K562 (cell line): Measurements from ENCODE around the gene CLASP1. TPM values are rescaled to one million over a fixed set of nuclear protein-coding genes. Genes with fewer than 3 reads are reported as not detected.

Experiments used
- ARNT ChIP-seq, 2 experiments: fragments of 450-650 bp; IDR thresholded peaks; 2 replicates each; pipeline ENCODE4 v1.6.1; 2016; ENCODE audit warnings: mild to moderate bottlenecking in 1 of 2
- CLOCK ChIP-seq: fragments of 250-450 bp; sonication (Bioruptor Pico); IDR thresholded peaks from 2 replicates; pipeline ENCODE4 v1.4.0; 2020; ENCODE audit warnings: mild to moderate bottlenecking, moderate library complexity, borderline replicate concordance
- DACH1 ChIP-seq: fragments of 450-650 bp; IDR thresholded peaks from 2 replicates; pipeline ENCODE4 v1.6.1; 2018; ENCODE audit not compliant: partially characterized antibody
- DMBX1 ChIP-seq: fragments of 250-450 bp; sonication (Bioruptor Pico); IDR thresholded peaks from 2 replicates; pipeline ENCODE4 v1.8.0; 2022; ENCODE audit warnings: inconsistent platforms, mild to moderate bottlenecking, moderate library complexity, borderline replicate concordance
- FOXP1 ChIP-seq: sonication (generic); formaldehyde crosslinking; IDR thresholded peaks from 2 replicates; pipeline ENCODE4 v1.8.0; 2022; ENCODE audit warnings: mild to moderate bottlenecking, missing genetic modification reagents
- HMG20A ChIP-seq: fragments of 450-650 bp; formaldehyde crosslinking; conservative IDR thresholded peaks from 2 replicates; pipeline ENCODE4 v1.4.0; 2020; ENCODE audit warnings: mild to moderate bottlenecking, mixed read lengths
- HSF4 ChIP-seq: fragments of 250-450 bp; sonication (Bioruptor Pico); IDR thresholded peaks from 2 replicates; pipeline ENCODE4 v2.1.2; 2022; ENCODE audit warnings: mild to moderate bottlenecking, moderate library complexity, borderline replicate concordance
- KLF6 ChIP-seq: fragments of 250-450 bp; sonication (Bioruptor Pico); IDR thresholded peaks from 2 replicates; pipeline ENCODE4 v1.4.0; 2020; ENCODE audit warnings: mild to moderate bottlenecking, moderate library complexity, borderline replicate concordance
- PHB ChIP-seq: fragments of 250-450 bp; sonication (Bioruptor Pico); IDR thresholded peaks from 2 replicates; pipeline ENCODE4 v1.5.0; 2021
- PYGO2 ChIP-seq: fragments of 450-650 bp; IDR thresholded peaks from 2 replicates; pipeline ENCODE4 v1.6.1; 2016; ENCODE audit warnings: mild to moderate bottlenecking, missing genetic modification characterization, moderate library complexity, missing compliant biosample characterization
- RUNX1 ChIP-seq: sonication (generic); IDR thresholded peaks from 2 replicates; pipeline ENCODE4 v1.6.1; 2016; ENCODE audit warnings: antibody characterized with exemption, low read depth
- USF1 ChIP-seq: sonication (generic); formaldehyde crosslinking; IDR thresholded peaks from 2 replicates; pipeline ENCODE4 v1.9.0; 2022; ENCODE audit warnings: mild to moderate bottlenecking, missing genetic modification reagents
- ZKSCAN8 ChIP-seq: fragments of 200-800 bp; sonication (Bioruptor generic); IDR thresholded peaks from 2 replicates; pipeline ENCODE4 v1.6.1; 2016; ENCODE audit warnings: missing genetic modification characterization, missing compliant biosample characterization
- ZNF124 ChIP-seq: sonication (generic); formaldehyde crosslinking; IDR thresholded peaks from 2 replicates; pipeline ENCODE4 v1.8.1; 2022; ENCODE audit warnings: missing genetic modification reagents
- ZNF586 ChIP-seq: fragments of 450-650 bp; formaldehyde crosslinking; conservative IDR thresholded peaks from 2 replicates; pipeline ENCODE4 v1.4.0; 2020; ENCODE audit warnings: mild to moderate bottlenecking, moderate library complexity
- ZNF668 ChIP-seq: fragments of 250-450 bp; sonication (Bioruptor Pico); IDR thresholded peaks from 2 replicates; pipeline ENCODE4 v1.8.0; 2022; ENCODE audit warnings: mild to moderate bottlenecking, inconsistent platforms
- ZNF76 ChIP-seq: fragments of 250-450 bp; sonication (Bioruptor Pico); IDR thresholded peaks from 2 replicates; pipeline ENCODE4 v1.4.0; 2020; ENCODE audit warnings: mild to moderate bottlenecking, moderate library complexity, borderline replicate concordance
- ZSCAN32 ChIP-seq: fragments of 450-650 bp; formaldehyde crosslinking; IDR thresholded peaks from 2 replicates; pipeline ENCODE4 v1.4.0; 2020; ENCODE audit warnings: mild to moderate bottlenecking, moderate library complexity
- polyA plus RNA-seq, 8 experiments: library from polyadenylated mRNA; depleted of rRNA in 4 of 8; stranded (reverse) in 5 of 8; unstranded in 3 of 8; fragments of >200 nt; fragmentation: Nextera tagmentation in 2 of 8; fragmentation: Illumina TruSeq in 1 of 8; extraction: Ambion mirVana in 2 of 8; extraction: Trizol in 1 of 8; gene quantifications; 2 replicates each; pipeline versions ENCODE4 v1.2.1 to v1.2.3, GENCODE V29; 2011 to 2014; ENCODE audit warnings: inconsistent platforms in 1 of 8, missing spikeins in 1 of 8
- total RNA-seq, 7 experiments: library from RNA; depleted of rRNA in 6 of 7; stranded (reverse); fragments of >200 nt in 6 of 7; fragmentation: Illumina TruSeq in 2 of 7; extraction: Trizol in 2 of 7; gene quantifications; 2 replicates each; pipeline versions ENCODE4 v1.2.1 to v1.2.3, GENCODE V29; 2011 to 2021; ENCODE audit warnings: low replicate concordance in 1 of 7
- TF ChIP-seq, protein P1 (sequence below): fragments of 450-650 bp; conservative IDR thresholded peaks from 2 replicates; pipeline ENCODE4 v1.6.1; 2016; ENCODE audit warnings: missing genetic modification characterization, low read depth, mild to moderate bottlenecking, missing compliant biosample characterization, moderate library complexity
- TF ChIP-seq, protein P2 (sequence below): fragments of 450-650 bp; IDR thresholded peaks from 2 replicates; pipeline ENCODE4 v1.6.1; 2017; ENCODE audit warnings: antibody characterized with exemption

CLASP1 gene
- total and polyA plus RNA-seq, 9 of the 15 experiments (the other 6 are each of a cell fraction or from before 2014, with no cell fraction given): 1.7 to 40.3 (median 20.7) TPM

DNA sequence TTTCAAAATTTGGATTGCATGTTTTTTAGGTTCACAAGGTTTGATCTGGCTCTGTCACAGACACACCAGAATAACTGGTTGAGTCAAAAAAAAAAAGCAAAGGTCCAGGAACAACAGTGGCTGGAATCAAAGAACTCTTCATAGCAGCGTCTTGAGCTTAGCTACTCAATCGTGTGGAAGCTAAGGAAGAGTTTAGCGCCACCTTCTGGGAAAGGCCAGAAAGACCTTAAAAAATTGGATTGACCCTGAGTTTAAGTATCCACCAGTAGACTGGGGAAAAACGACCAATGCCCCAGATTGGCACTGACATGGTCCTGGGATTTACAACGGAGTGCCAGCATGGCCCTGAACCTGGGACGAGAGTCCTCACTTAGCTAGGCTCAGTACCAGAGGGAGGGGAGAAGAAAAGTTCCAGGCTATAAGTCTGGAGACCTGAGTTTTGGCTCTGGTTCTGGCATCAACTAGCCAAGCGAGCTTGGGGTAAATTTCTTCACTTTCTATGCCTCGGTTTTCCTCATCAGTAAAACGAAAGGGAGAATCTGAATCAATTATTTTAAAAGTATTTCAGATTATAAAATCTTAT, 293.1 kb downstream of the CLASP1 start (continued):
- no peak for TF ChIP-seq DMBX1 (CRISPR knock-in tag)
- TF ChIP-seq FOXP1 (CRISPR knock-in tag): no peak
- no peak for TF ChIP-seq ZNF76 (CRISPR knock-in tag)
- TF ChIP-seq HMG20A (CRISPR knock-in tag): no peak
- no peak for TF ChIP-seq ARNT (IDR thresholded peaks at IDR 0.05)
- TF ChIP-seq, protein P1, sequence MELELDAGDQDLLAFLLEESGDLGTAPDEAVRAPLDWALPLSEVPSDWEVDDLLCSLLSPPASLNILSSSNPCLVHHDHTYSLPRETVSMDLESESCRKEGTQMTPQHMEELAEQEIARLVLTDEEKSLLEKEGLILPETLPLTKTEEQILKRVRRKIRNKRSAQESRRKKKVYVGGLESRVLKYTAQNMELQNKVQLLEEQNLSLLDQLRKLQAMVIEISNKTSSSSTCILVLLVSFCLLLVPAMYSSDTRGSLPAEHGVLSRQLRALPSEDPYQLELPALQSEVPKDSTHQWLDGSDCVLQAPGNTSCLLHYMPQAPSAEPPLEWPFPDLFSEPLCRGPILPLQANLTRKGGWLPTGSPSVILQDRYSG (tag): no peak
- TF ChIP-seq HSF4 (CRISPR knock-in tag): no peak
- TF ChIP-seq PYGO2 (tag): no peak
- TF ChIP-seq DACH1: no peak
- TF ChIP-seq ZNF586 (CRISPR knock-in tag): no peak
- TF ChIP-seq ZNF668 (CRISPR knock-in tag): no peak
- TF ChIP-seq USF1 (CRISPR knock-in tag): no peak
- no peak for TF ChIP-seq ZKSCAN8 (CRISPR knock-in tag)
- TF ChIP-seq ZNF124 (CRISPR knock-in tag): no peak
- TF ChIP-seq KLF6: no peak
- TF ChIP-seq PHB (CRISPR knock-in tag): no peak
- no peak for TF ChIP-seq CLOCK (CRISPR knock-in tag)
- TF ChIP-seq ZSCAN32 (CRISPR knock-in tag): no peak
- TF ChIP-seq, protein P2, sequence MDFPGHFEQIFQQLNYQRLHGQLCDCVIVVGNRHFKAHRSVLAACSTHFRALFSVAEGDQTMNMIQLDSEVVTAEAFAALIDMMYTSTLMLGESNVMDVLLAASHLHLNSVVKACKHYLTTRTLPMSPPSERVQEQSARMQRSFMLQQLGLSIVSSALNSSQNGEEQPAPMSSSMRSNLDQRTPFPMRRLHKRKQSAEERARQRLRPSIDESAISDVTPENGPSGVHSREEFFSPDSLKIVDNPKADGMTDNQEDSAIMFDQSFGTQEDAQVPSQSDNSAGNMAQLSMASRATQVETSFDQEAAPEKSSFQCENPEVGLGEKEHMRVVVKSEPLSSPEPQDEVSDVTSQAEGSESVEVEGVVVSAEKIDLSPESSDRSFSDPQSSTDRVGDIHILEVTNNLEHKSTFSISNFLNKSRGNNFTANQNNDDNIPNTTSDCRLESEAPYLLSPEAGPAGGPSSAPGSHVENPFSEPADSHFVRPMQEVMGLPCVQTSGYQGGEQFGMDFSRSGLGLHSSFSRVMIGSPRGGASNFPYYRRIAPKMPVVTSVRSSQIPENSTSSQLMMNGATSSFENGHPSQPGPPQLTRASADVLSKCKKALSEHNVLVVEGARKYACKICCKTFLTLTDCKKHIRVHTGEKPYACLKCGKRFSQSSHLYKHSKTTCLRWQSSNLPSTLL: no peak
- TF ChIP-seq RUNX1: no peak
